GM18505 (cell line): Measurements from ENCODE around the gene COL5A1.

Experiments used
- ATAC-seq: cut with Tn5 transposase; IDR thresholded peaks from one replicate; pipeline ENCODE4 v1.9.1; 2021; ENCODE audit not compliant: unreplicated experiment
- POLR2A ChIP-seq: IDR thresholded peaks from 4 replicates; pipeline ENCODE4 v1.6.1; 2011; ENCODE audit warnings: borderline replicate concordance; ENCODE audit not compliant: insufficient read depth, insufficient read length; ENCODE audit errors: extremely low read depth

The COL5A1 gene

DNA sequence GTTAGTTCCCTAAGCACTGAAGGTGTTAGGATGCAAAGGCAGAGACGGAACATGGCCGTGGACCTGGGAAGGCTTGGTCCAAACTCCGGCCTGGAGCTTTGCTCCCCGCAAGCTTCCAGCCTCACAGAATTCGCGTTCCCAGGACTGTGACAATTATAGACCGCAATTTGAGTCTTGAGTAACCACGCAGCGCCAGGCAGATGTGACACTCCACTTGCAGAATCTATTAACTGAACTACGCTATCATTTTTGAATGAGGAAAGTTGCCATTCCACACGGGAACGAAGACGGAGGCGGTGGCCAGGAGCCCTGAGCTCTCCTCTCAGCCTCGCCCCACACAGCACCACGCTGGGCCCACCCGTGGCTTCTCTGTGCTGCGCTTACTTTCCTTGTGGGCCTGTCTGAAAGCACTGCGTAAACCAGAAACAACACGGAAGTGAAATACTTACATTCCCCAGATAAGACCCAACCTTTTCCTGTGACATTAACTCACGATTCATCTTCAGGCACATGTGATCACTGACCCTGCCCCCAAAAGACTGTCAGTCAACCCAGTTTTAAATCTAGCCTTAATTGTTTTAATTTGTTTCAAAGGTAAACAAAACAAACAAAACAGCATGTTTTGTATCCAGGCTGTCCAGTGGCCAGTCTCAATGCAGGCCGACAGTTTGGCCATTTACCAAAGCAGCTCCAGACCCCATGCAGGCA lies 16.1 kb upstream of the COL5A1 start:
- ATAC-seq, result no peak
- TF ChIP-seq POLR2A, result no peak

DNA sequence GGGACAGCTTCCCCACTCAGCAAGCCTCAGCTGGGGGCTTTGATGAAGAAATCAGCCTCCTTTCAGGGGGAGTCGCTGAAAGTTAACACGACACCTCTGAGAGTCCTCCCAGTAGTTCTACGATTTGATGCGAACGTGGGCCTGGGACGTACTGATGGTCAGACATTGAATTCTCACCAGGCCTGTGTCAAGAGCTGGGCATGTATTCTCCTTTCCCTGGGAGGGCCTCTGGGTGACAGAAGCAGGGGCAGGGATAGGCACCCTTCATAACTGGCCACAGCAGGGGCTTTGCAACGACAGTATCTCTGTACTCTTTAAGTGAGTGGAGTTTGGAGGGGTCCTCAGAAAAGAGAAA lies 15.6 kb upstream of the COL5A1 start:
- no peak for TF ChIP-seq POLR2A
- no peak for ATAC-seq

DNA sequence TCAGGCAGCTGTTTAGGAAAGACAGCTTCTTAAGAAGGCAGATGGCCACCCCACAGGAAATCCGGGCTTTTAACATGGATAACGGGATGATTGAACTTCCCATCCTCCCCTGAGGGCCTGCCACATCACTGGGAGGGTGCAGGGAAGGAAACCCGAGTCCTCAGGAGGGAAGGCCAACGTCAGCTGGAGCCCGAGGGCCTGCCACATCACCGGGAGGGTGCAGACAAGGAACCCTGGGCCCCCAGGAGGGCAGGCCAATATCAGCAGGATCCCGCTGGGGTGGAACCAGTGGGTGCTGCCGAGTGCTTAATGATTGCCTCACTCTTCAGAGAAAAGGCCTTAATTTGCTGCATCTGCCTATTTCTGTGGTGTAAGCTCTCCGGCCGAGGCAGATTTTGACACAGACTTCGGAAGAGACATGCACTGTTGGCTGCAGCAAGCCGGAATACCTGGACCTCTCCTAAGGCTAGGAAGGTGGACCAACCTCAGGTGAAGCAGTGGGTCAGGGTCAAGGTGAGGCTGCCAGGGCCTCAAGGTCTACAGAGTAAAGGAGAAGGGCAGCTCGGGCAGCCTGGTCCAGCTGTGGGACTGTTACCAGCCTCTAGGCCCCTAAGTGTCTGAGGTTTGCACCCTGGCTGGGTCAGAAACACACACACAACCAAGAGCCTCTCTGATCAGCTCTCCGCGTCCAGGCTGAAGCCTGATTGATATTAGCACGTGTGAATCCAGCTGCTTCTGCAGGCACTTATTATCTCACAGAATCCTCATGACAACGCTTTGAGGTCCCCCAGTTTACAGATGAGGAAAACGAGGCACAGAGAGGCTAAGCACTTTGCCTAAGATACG lies 14.8 kb upstream of the COL5A1 start:
- no peak for ATAC-seq
- TF ChIP-seq POLR2A, result no peak

DNA sequence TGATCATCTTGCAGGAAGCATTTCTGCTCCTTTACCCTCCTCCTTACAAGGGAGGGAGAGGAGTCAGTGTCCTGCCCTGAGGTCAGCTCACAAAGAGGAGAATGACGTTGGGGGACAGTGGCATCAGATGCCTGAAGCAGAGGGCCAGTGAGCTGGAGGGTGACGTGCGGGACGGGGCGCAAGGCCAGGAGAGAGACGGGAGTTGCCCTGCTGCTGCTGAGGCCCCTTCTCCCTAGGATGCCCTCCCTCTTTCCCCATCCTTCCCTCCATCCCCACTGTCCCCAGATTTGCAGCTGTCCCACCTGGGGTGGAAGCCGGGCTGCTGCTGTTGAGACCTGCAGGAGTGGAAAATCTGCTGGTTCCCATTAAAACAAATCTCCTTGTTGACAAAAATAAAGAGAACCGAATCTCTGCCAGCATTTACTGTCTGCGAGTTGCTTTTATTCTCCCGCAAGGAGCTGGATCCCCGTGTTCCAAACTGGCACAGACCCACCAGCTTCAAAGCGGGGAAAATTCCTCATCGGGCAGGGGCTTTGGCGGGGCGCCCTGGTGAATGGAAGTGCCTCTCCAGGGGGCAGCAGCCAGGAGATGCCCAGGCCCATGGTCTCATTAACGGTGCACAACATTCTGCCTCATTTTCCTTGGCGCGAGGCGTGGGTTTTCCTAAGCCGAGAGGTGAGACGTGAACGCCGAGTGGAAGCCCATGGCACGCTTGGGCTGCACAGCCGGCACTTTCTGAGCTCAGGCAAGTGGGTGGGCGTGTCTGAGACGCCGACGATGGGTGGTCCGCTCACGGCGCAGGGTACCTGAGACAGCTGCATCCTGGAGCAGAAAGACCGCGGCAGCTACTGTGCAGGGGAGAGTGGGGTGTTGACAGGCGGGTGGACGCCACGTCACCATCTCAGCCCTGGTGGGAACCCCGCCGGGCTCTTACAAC lies 13.9 kb upstream of the COL5A1 start:
- no peak for ATAC-seq

DNA sequence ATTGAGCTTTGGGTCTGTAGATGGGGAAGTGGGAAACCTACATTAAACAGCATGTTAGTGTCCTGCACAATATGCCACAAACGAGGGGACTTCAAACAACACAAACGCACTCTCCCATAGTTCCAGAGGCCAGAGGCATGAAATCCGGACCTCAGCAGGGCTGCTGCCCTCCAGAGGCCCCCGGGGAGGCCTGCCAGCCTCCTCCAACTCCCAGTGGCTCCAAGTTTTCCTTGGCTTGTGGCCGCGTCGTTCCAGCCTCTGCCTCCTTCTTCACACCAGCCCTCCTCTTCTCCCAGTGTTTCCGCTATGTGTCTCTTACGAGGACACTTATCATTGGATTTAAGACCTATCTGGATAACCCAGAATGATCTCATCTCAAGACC lies 13.3 kb upstream of the COL5A1 start:
- no peak for TF ChIP-seq POLR2A
- no peak for ATAC-seq

More for the DNA sequence above, 13.9 kb upstream of the COL5A1 start:
- no peak for TF ChIP-seq POLR2A

GRCh38 chr9:134629061-134629585 lies 12.5 kb upstream of the COL5A1 start:
- no peak for TF ChIP-seq POLR2A
- ATAC-seq, result no peak

DNA sequence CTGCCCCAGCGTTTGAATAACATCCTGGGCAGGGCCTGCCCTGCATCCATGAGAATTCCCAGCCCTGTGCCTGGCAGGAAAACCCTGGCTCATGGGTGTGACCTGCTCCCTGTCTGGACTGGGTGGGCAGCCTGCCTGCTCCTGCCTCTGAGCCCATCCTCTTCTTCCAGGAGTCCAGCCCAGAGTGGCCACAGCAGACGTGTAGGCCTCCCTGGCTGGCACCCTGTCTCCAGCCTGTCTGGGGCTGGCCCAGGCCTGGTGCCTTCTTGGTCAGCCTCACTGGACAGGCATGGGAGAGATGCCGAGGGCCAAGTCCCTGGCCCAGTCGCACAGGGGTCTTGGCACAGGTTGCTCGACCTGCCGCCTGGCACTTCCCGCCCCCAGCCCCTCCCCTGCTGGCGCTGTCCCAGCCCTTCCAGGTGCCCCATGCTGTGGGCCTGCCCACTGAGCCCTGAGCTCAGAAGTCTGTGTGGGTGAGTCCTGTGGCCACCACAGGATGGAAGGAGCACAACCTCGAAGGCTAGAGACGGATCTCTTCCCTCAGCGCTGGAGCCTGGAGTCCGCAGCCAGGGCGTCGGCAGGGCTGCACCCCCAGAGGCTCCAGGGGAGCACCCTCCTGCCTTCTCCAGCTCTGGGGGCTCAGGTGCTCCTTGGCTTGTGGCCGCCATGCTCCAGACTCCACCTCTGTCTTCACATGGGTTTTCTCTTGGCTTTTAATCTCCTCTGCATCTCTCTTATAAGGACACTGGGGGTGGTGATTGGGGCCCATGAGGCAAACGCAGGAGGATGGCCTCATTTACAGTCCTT lies 11.8 kb upstream of the COL5A1 start:
- ATAC-seq, result no peak
- TF ChIP-seq POLR2A, result no peak

GRCh38 chr9:134630393-134630790 lies 11.2 kb upstream of the COL5A1 start:
- no peak for TF ChIP-seq POLR2A
- no peak for ATAC-seq

GRCh38 chr9:134630861-134631260 lies 10.7 kb upstream of the COL5A1 start:
- TF ChIP-seq POLR2A, result no peak
- no peak for ATAC-seq

GRCh38 chr9:134631881-134632280 lies 9.7 kb upstream of the COL5A1 start:
- no peak for ATAC-seq

DNA sequence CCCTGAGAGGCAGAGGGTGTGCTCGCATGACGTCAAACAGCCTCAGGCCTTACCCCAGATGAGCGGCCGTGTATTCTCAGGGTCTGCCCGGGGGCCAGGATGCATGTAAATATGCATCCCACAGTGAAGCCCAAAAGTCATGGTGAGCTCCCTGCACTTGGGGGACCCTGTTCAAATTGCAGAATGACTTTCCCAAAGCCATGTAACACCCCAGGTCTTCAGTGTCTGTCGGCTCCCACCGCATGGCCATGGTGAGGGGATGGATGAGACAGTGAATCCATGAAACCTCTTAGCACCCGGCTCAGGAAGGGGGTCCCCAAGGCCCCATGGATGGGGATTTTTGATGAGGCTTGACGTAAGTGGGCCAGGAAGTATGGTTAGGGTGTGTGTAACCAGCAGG lies 9.3 kb upstream of the COL5A1 start:
- no peak for TF ChIP-seq POLR2A
- ATAC-seq, result no peak

More at GRCh38 chr9:134631881-134632280, 9.7 kb upstream of the COL5A1 start:
- TF ChIP-seq POLR2A, result no peak

- ATAC-seq, result no peak
These were observed 8.1 kb upstream of the COL5A1 start for GRCh38 chr9:134633362-134634142.

GRCh38 chr9:134634176-134634575 lies 7.4 kb upstream of the COL5A1 start:
- no peak for TF ChIP-seq POLR2A
- ATAC-seq, result no peak

More at GRCh38 chr9:134633362-134634142, 8.1 kb upstream of the COL5A1 start:
- no peak for TF ChIP-seq POLR2A
